Bronchus fibroblast of lung (primary cell): ENCODE measurements around the gene GABRQ. TPM values are rescaled to one million over a fixed set of nuclear protein-coding genes. Genes with fewer than 3 reads are reported as not detected.

Experiments used
- total RNA-seq: library from RNA; depleted of rRNA; stranded (reverse); fragments of >200 nt; gene quantifications from 2 replicates; pipeline ENCODE4 v1.2.3, GENCODE V29; 2015

Gene GABRQ
- total RNA-seq = under 0.01 and 0.15 TPM in 2 replicates

DNA sequence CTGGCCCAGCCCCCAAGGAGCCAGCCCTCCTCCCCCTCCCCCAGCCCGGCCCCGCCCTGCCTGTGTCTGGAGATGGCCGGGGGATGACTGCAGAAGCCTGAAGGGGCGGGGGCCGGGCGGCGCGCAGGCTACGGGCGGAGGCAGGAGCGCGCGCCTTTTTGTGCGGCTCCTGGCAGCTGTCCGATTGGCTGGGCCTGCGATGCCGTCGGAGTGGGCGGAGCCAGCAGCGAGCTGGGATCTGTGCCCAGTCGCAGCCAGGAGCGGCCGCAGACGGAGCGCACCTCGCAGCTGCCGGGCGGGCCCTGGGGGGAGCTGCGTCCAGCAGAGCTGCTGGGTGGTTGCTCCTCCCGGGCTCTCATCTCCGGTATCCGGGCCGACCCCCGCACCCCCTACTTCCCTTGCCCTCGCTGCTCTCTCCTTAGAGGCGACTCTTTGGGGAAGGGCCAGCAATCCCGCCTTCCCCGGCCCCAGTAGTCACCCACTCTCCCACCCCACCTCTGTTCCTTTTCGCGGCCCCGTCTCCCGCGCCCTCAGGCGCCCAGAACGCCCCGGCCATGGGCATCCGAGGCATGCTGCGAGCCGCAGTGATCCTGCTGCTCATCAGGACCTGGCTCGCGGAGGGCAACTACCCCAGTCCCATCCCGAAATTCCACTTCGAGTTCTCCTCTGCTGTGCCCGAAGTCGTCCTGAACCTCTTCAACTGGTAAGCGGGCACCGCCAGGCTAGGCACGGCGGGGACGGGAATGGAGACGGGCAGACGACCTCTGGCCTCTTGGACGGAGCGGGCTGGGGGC, at the start of gene GABRQ:
Gene GABRQ (plus strand): TSS at position 247 of the 794 bp plus-strand sequence. CDS start 308 bp downstream, at position 555.

DNA sequence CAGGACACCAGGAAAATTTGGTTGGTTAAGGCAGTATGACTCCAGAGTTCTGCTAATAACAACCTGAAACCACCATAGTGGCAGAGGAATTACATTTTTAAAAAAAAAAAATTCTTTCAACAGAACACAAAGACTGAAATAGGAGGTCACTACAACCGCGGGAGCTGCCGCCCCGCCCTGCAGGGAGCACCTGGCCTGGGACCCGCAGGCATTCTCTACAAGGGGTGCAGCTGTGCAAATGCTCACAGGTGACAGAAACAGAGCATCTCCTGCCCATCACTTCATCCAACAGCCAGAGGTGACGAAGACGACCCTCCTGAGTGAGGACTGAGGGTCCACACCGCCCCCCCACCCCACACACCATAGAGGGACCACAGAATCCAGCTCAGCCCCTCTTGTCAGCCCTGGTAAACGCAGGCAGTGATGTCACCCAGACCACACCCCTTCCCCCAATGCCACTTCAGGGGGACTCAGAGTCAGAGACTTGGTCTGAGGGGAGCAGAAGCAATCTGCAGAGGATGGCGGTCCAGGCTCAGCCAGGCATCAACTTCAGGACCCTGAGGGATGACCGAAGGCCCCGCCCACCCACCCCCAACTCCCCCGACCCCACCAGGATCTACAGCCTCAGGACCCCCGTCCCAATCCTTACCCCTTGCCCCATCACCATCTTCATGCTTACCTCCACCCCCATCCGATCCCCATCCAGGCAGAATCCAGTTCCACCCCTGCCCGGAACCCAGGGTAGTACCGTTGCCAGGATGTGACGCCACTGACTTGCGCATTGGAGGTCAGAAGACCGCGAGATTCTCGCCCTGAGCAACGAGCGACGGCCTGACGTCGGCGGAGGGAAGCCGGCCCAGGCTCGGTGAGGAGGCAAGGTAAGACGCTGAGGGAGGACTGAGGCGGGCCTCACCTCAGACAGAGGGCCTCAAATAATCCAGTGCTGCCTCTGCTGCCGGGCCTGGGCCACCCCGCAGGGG, 60.5 kb downstream of the GABRQ start, which contains the start of gene MAGEA3:
Gene MAGEA3 (plus strand): TSS at position 843 of the 980 bp plus-strand sequence. CDS start 2,039 bp downstream, outside the sequence.

Other genes starting within 250 kb of the GABRQ start
- gene GABRA3, start 186.6 kb upstream of the GABRQ start, total RNA-seq = under 0.01 TPM in 1 of 2 replicates, not detected in the other
- not detected in 2 replicates for gene MAGEA3, start 60.9 kb downstream of the GABRQ start, total RNA-seq
- not detected in 2 replicates for gene CSAG2, start 71.4 kb downstream of the GABRQ start, total RNA-seq
- not detected in 2 replicates for gene MAGEA2B, start 76.7 kb downstream of the GABRQ start, total RNA-seq
- gene CSAG1, start 95.8 kb downstream of the GABRQ start, total RNA-seq = not detected in 2 replicates
- gene MAGEA12, start 95.9 kb downstream of the GABRQ start, total RNA-seq = not detected in 2 replicates
- gene MAGEA2, start 115.9 kb downstream of the GABRQ start, total RNA-seq = not detected in 2 replicates
- gene CSAG3, start 121.3 kb downstream of the GABRQ start, total RNA-seq = not detected in 2 replicates
- gene MAGEA6, start 131.8 kb downstream of the GABRQ start, total RNA-seq = not detected in 2 replicates
- 36.7 and 39.3 TPM in 2 replicates for gene CETN2, start 192.9 kb downstream of the GABRQ start, total RNA-seq
- gene NSDHL, start 193.2 kb downstream of the GABRQ start, total RNA-seq = 55.8 and 60.1 TPM in 2 replicates